SHP77 treated with DMSO at 0.1 percent for 48 hours (cell line): ENCODE results near the gene FRMPD2.
A peak's percentile ranks its signal among the peaks of the same experiment; 100 is the strongest.
"Not testable (repeated sequence)": the region's sequence is repeated elsewhere in the genome, so short reads cannot be mapped to it uniquely, and the experiment has no call there.

Source experiments
- DNase-seq: peaks from one replicate; lab custom pipeline; 2025; lab: John Stamatoyannopoulos, UW

The FRMPD2 gene

DNA sequence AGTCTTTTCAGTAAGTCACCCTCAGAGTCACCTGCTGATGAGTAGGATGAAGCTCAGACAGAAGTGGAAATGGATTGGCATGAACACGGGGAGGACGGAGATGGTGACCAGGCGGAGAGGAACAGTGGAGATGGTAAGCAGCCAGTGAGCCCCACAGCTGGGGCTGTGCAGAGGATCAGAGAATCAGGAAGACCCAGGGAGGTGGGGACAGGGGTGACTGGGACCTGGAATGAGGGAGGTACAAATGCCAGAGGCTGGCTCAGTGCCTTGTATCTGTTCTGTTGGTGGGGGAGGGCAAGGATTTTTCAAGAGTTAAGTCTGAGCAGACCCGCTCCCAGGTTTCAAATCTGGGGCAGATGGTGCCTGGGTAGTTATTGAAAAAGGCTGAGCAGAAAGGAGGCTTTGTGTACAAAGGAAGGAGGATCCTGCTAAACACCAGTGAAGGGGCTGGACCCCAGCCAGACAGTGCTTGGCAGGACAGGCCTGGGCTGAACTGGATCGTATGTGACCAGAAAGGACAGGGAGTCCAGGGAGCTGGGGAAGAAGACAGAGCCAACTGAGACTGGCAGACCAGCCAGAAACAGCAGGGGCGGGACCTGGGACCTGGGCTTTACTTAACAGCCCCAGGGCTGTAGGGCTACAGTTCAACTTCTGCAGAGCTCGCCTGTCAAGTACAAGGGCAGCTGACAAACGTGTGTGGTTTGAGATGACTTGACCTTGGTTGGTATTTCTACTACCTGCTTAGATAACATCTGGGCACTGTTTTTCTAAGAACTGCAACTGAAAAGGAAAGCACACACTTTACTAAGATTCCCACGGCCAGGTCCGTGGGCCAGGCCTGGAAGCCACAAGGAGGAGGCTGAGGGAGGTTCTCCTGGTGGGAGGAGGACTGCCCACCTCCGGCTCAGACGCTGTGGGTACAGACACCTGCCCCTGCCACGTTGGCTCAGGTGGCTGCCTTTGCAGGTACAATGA is 13.2 kb upstream of the FRMPD2 start:
- DNase-seq: no peak

GRCh38 chr10:48286356-48286755 is 11.9 kb upstream of the FRMPD2 start:
- DNase-seq: no peak

DNA sequence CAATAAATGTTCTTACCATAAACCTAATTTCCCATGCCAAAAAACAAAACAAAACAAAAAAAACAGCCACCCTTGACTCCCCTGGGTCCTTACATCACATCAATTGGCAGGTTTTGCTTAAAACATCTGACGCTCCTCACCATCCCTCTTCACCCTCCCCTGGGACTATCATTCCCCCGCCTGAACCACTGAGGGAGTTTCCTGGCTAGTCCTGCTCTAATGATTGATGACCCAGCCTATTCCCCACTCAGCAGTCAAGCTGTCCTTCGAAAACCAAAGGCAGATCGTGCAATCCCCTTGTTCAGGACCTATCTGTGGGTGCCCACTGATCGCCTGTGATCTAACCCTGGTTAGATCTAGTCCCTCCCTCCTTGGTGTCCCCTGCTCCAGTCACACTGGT is 11.2 kb upstream of the FRMPD2 start:
- DNase-seq: no peak

- no peak for DNase-seq
These were observed 10.3 kb upstream of the FRMPD2 start for GRCh38 chr10:48284811-48285210.

DNA sequence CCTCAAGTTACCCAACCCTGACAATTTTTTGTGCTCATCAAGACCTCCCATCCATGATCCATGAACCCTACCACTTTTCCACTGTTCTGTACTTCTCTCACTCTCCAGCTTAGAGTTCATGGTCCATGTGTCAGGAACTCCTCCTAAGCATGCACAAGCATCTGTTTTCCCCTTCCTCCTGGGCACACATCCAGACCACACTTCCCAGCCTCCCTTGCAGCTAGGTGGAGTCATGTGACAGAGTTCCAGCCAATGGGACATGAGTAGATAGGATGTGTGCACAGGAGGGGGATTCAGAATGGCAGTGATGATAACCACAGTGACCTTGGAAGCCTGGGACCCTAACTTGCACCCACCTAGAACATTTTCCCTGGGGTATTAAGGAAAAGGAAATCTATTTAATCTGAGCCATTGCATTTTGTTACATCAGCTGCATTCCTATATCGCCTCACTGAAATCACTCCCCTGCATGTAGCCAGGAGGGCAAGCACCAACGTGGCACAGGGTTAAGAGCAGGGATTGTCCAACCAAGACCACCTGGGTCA is 9.6 kb upstream of the FRMPD2 start:
- no peak for DNase-seq

GRCh38 chr10:48282829-48283228 is 8.3 kb upstream of the FRMPD2 start:
- DNase-seq: no peak

DNA sequence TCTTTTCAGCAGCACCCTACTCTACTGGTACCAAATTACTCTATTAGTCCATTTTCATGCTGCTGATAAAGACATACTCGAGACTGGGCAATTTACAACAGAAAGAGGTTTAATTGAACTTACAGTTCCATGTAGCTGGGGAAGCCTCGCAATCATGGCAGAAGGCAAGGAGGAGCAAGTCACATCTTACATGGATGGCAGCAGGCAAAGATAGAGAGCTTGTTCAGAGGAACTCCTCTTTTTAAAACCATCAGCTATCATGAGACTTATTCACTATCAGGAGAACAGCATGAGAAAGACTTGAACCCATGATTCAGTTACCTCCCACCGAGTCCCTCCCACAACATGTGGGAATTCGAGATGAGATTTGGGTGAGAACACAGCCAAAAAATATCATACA is 7.2 kb upstream of the FRMPD2 start:
- not testable (repeated sequence) for DNase-seq

GRCh38 chr10:48279081-48279751 is 4.7 kb upstream of the FRMPD2 start:
- no peak for DNase-seq

GRCh38 chr10:48277093-48277492 is 2.6 kb upstream of the FRMPD2 start:
- no peak for DNase-seq

DNA sequence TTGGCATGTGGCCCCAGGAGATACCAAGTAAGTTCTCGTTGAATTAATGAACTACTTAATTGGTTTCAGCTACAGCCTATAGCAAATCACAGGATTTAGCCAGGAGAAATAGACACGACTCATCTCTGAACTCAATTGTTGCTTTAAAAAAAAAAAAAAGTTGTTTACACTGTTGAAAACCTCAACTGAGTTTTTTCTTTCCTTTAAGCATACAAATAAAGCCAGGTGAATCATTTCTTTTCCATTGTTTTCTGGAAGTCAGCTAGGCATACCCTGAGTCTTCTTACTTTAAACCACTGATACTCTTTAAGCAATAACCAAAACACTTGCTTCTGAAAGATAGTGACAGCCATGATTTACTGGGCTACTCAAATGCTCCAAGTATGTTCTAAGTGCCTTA is 755 bp downstream of the FRMPD2 start:
- DNase-seq: no peak

GRCh38 chr10:48272682-48273081 is 1.8 kb downstream of the FRMPD2 start:
- DNase-seq: no peak

DNA sequence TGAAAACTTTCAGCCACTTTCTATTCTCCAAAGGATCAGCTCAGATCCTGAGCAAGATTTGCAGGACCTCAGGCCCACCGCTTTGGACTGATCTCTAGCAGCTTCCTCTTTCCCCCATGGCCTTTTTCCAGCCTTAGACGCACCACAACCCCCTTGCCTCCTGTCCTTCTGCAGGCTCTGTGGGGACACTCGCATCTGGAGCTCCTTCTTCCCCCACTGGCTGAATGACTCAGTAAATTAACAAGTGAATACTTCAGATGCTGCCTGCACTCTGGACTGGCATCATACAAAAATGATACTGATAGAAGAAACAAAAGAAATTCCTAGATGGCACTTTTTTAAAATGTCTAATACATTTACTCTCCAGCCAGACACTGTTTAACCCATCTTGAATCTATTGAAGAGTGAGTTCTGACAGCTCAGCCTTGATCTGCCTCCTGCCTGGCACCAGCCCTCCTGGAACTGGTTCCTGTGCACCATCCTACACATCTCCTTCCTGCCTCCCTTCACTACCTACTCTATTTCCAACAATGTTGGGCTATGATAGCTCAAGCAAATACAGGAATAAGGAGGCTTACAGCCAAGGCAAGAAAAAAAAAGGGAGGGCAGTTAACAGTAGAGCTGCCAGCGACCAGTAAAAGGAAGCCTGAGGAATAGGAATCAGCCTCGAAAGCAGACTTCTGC is 3.3 kb downstream of the FRMPD2 start:
- DNase-seq: no peak

- no peak for DNase-seq
These were observed 8.0 kb downstream of the FRMPD2 start for GRCh38 chr10:48266528-48266927.

DNA sequence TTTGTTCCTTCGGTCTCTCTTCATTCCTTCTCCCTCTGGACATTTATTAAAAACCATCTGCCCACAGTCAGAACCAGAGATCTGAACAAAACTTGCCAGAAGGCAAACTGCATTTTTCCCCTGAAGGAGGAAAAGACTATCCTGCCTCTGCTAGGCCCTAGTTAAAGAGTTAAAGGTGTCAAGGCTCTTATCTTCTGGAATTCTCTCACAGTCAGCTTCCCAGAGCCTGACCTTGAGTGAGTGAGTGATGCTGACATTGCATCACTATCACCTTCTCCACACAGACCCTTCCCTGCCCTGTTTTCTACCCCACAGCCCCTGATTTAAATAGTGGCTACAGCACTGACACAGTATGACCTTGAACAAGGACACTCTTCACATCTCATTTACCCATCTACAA is 16.4 kb downstream of the FRMPD2 start:
- no peak for DNase-seq

GRCh38 chr10:48257407-48257961 is 17.0 kb downstream of the FRMPD2 start:
- no peak for DNase-seq

GRCh38 chr10:48255722-48256121 is 18.8 kb downstream of the FRMPD2 start:
- no peak for DNase-seq

DNA sequence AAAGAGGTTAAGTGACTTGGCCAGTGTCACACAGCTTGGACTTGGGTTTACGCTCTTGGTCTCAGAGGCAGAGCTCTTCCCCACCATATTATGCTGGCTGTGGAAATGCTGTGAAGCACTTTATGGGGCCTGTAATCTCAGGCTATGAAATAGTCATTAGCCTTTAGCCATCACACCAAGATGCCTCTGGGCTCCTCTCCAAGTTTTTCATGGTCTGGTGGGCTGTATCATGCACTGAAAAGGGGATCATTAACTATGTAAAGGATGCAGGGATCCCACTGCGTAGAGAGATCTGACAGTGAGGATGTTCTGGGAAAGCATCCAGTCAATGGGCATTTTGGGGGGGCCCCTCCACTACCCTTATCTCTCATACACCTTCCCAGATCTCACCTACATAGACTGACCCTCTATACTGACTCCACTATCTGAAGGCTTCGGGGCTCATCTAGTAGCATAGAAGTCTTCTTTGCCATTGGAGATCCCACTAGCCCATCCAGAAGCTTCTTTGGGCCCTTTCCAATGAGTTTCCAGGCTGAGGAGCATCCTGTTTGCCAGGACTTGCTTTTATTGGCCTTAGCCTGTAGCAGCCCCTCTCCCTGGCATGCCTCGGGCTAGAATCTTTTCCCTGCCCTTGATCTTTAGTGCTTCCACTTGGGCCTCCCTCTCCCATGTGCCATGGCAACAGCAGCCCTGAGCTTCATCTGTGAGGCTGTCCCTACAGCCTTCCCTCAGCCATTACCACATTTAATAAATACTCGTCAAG is 19.6 kb downstream of the FRMPD2 start:
- DNase-seq: no peak

DNA sequence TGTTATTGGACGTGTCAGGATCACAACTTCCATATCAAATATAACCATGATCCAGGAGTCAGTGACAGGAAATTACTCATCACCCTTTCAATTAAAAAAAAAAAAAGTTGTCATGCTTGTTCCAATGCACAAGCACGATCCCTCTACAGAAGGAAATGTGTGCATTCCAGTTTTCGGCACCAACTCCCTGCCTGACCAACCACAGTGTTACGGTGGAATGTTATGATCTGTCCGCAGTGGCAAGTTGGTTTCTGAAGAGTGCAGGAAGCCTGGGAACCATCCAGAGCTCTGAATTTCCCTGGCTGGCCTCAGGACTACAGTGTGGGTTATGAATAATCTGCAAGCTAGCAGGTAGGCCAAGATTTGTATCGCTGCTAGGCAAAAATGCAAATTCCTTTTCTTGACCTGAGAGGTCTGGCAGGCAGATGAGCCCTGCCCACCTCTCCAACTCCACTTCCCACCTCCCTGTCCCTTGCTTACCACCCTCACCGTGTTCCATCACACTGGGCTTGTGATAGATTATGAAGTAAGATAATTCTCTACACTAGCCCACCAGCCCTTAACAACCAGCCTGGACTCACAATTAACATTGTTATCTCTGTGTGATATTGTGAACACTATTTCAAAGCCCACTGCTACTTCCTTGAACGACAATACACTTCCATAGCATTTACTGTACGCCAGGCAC is 20.4 kb downstream of the FRMPD2 start:
- no peak for DNase-seq

- no peak for DNase-seq
These were observed 22.2 kb downstream of the FRMPD2 start for GRCh38 chr10:48252354-48252650.

GRCh38 chr10:48251525-48252353 is 22.8 kb downstream of the FRMPD2 start:
- DNase-seq: peak; percentile 53
